ENCODE measurements around the gene XYLT2. TPM values are rescaled to one million over a fixed set of nuclear protein-coding genes. Genes with fewer than 3 reads are reported as not detected.

The XYLT2 gene
- total RNA-seq, 2 experiments from 2014 or later: 22.5 to 25.5 TPM

DNA sequence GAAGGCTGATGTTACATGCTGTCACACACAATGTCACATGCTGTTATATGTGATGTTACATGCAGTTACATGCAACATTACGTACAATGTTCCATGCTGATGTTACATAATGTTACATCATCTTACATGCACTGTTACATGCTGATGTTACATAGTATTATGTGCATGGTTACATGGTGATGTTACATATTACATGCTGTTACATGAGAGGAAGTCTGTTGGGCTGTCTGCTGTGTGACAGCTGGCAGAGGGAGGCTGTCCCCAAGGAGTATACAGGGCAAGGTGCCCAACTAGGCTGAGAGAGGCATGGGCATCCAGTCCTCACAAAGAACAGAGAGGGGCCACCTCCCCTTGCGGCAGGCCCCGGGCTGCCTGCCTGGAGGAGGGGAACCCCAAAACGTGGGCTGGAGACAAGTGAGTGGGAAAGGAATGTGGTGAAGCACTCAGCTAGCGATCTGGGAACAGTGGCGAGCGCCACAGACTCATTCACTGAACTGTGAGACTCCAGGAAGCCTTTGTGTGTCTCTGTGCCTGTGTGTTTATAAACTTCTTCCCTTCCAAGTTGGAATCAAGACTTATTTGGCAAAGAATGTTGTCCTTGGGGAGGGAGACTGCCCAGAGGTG, 41.0 kb upstream of the XYLT2 start:
- DNase-seq (ENCODE audit: low spot score): no peak
- H4K20me1 ChIP-seq (ENCODE audit: insufficient read depth, low read length): no peaks in the 10 kb centered on the region
- no peak overlapping the region for H3K4me3 ChIP-seq (ENCODE audit: low read depth, low read length, poor library complexity, severe bottlenecking)
- H2AFZ ChIP-seq (ENCODE audit: low read length): no peak overlapping the region
- no peak overlapping the region for H3K27ac ChIP-seq (ENCODE audit: low read depth, low read length, poor library complexity, severe bottlenecking)
- no peaks in the 10 kb centered on the region for H3K9me3 ChIP-seq (ENCODE audit: low read length)
- no peak overlapping the region for H3K4me2 ChIP-seq (ENCODE audit: low read length)
- TF ChIP-seq, protein P1, sequence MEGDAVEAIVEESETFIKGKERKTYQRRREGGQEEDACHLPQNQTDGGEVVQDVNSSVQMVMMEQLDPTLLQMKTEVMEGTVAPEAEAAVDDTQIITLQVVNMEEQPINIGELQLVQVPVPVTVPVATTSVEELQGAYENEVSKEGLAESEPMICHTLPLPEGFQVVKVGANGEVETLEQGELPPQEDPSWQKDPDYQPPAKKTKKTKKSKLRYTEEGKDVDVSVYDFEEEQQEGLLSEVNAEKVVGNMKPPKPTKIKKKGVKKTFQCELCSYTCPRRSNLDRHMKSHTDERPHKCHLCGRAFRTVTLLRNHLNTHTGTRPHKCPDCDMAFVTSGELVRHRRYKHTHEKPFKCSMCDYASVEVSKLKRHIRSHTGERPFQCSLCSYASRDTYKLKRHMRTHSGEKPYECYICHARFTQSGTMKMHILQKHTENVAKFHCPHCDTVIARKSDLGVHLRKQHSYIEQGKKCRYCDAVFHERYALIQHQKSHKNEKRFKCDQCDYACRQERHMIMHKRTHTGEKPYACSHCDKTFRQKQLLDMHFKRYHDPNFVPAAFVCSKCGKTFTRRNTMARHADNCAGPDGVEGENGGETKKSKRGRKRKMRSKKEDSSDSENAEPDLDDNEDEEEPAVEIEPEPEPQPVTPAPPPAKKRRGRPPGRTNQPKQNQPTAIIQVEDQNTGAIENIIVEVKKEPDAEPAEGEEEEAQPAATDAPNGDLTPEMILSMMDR (conservative IDR thresholded peaks at IDR 0.05; ENCODE audit: low read length): no peak
- no peak for TF ChIP-seq EZH2phosphoT487 (IDR thresholded peaks at IDR 0.05; ENCODE audit: borderline replicate concordance, low read depth, low read length)
- H3K9me2 ChIP-seq (ENCODE audit: insufficient read depth, low read length): no peaks in the 10 kb centered on the region
- no peaks in the 10 kb centered on the region for H3K79me2 ChIP-seq (ENCODE audit: insufficient read depth, low read depth, low read length)
- POLR2A ChIA-PET: no interaction called here
- CTCF ChIA-PET (ENCODE audit: unreplicated experiment): no interaction called here
- H3K36me3 ChIP-seq (ENCODE audit: insufficient read depth, low read length): no peaks in the 10 kb centered on the region
- intact Hi-C loops (cut with micrococcal nuclease; ENCODE audit: unreplicated experiment): no loop called here
- no TSS peak for BruUV-seq (replicated peaks)
- no peaks in the 10 kb centered on the region for H3K4me1 ChIP-seq (ENCODE audit: insufficient read depth, low read length, poor library complexity, severe bottlenecking)

DNA sequence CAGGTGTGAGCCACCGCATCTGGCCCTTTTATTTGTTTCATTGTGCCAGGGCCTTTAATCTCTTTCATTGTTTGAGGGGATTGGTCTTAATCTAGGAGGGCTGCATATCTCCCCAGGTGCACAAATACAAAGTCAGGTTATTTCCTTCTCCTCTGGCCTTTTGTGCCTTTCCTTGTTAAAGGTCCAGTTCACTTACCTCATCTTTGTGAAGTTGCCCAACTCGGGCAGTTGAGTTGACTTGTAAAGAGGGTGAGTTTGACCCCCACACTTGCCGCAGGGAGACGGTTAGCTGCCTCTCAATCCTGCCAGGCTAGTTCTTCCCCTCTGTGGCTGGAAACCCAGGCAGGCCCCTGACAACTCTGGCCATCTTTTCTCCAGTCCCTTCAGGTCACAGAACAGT, 38.3 kb upstream of the XYLT2 start:
- Histone ChIP-seq H3K36me3 (ENCODE audit: insufficient read depth, low read length) (no peaks in the 10 kb centered on the region), H3K4me3 (ENCODE audit: low read depth, low read length, poor library complexity, severe bottlenecking) (no peak overlapping the region), H3K79me2 (ENCODE audit: insufficient read depth, low read depth, low read length) (no peaks in the 10 kb centered on the region), H3K27ac (ENCODE audit: low read depth, low read length, poor library complexity, severe bottlenecking) (no peak overlapping the region), H3K9me2 (ENCODE audit: insufficient read depth, low read length) (no peaks in the 10 kb centered on the region), H3K9me3 (ENCODE audit: low read length) (no peaks in the 10 kb centered on the region), H4K20me1 (ENCODE audit: insufficient read depth, low read length) (no peaks in the 10 kb centered on the region), H2AFZ (ENCODE audit: low read length) (no peak overlapping the region), H3K4me2 (ENCODE audit: low read length) (no peak overlapping the region), H3K4me1 (ENCODE audit: insufficient read depth, low read length, poor library complexity, severe bottlenecking) (no peaks in the 10 kb centered on the region)
- TF ChIP-seq, protein P1 (conservative IDR thresholded peaks at IDR 0.05; ENCODE audit: low read length): no peak
- TF ChIP-seq EZH2phosphoT487 (IDR thresholded peaks at IDR 0.05; ENCODE audit: borderline replicate concordance, low read depth, low read length): no peak
- ChIA-PET POLR2A (no interaction called here), CTCF (ENCODE audit: unreplicated experiment) (no interaction called here)
- intact Hi-C loops (cut with micrococcal nuclease; ENCODE audit: unreplicated experiment): no loop called here
- no TSS peak for BruUV-seq (replicated peaks)
- no peak for DNase-seq (ENCODE audit: low spot score)

DNA sequence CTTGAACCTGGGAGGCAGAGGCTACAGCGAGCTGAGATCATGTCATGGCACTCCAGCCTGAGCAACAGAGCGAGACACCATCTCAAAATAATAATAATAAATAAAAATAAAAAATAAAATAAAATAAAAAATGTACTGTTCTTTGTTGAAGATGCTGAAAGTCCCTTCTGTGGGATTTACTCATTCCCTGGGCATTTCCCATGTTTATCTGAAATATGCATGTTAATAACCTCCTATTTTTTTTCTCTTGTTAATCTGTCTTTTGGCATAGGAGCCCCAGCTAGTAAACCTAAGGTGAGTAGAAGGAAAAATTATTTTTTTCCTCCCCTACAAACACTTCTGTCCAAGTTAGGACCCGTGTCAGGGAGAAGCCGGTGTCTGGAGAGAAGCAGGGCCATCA, 37.3 kb upstream of the XYLT2 start:
- intact Hi-C loops (cut with micrococcal nuclease; ENCODE audit: unreplicated experiment): no loop called here
- no peaks in the 10 kb centered on the region for H3K36me3 ChIP-seq (ENCODE audit: insufficient read depth, low read length)
- H3K4me1 ChIP-seq (ENCODE audit: insufficient read depth, low read length, poor library complexity, severe bottlenecking): no peaks in the 10 kb centered on the region
- H3K27ac ChIP-seq (ENCODE audit: low read depth, low read length, poor library complexity, severe bottlenecking): no peak overlapping the region
- POLR2A ChIA-PET: no interaction called here
- no peaks in the 10 kb centered on the region for H3K9me3 ChIP-seq (ENCODE audit: low read length)
- no peak overlapping the region for H3K4me2 ChIP-seq (ENCODE audit: low read length)
- no peak for TF ChIP-seq EZH2phosphoT487 (IDR thresholded peaks at IDR 0.05; ENCODE audit: borderline replicate concordance, low read depth, low read length)
- TF ChIP-seq, protein P1 (conservative IDR thresholded peaks at IDR 0.05; ENCODE audit: low read length): no peak
- H3K4me3 ChIP-seq (ENCODE audit: low read depth, low read length, poor library complexity, severe bottlenecking): no peak overlapping the region
- H2AFZ ChIP-seq (ENCODE audit: low read length): no peak overlapping the region
- H3K9me2 ChIP-seq (ENCODE audit: insufficient read depth, low read length): no peaks in the 10 kb centered on the region
- no peak for DNase-seq (ENCODE audit: low spot score)
- BruUV-seq (replicated peaks): no TSS peak
- no peaks in the 10 kb centered on the region for H4K20me1 ChIP-seq (ENCODE audit: insufficient read depth, low read length)
- no peaks in the 10 kb centered on the region for H3K79me2 ChIP-seq (ENCODE audit: insufficient read depth, low read depth, low read length)
- CTCF ChIA-PET (ENCODE audit: unreplicated experiment): no interaction called here

Measured in OCI-LY7 (cell line).